NCI-H2196 treated with DMSO at 0.1 percent for 48 hours (cell line): ENCODE data around the gene RIC8B.

Experiments used
- DNase-seq: peaks from one replicate; lab custom pipeline; 2025; ENCODE audit not compliant: unreplicated experiment; lab: John Stamatoyannopoulos, UW

RIC8B gene

GRCh38 chr12:106758349-106759110 is 16.0 kb upstream of the RIC8B start:
- DNase-seq: no peak

- no peak for DNase-seq
Measured at GRCh38 chr12:106759526-106760183, 14.8 kb upstream of the RIC8B start.

- no peak for DNase-seq
Measured at GRCh38 chr12:106760184-106760531, 14.3 kb upstream of the RIC8B start.

- no peak for DNase-seq
Measured at GRCh38 chr12:106764220-106764619, 10.3 kb upstream of the RIC8B start.

- DNase-seq: no peak
Measured at GRCh38 chr12:106764738-106765137, 9.7 kb upstream of the RIC8B start.

- DNase-seq: no peak
Measured at GRCh38 chr12:106766393-106766826, 8.1 kb upstream of the RIC8B start.

- DNase-seq: no peak
Measured at GRCh38 chr12:106767206-106767605, 7.3 kb upstream of the RIC8B start.

GRCh38 chr12:106767954-106768822 is 6.3 kb upstream of the RIC8B start:
- no peak for DNase-seq

- no peak for DNase-seq
Measured at GRCh38 chr12:106769078-106769477, 5.4 kb upstream of the RIC8B start.

GRCh38 chr12:106769546-106769945 is 4.9 kb upstream of the RIC8B start:
- no peak for DNase-seq

- no peak for DNase-seq
Measured at GRCh38 chr12:106771425-106771824, 3.1 kb upstream of the RIC8B start.

GRCh38 chr12:106773286-106774004 is 1.0 kb upstream of the RIC8B start:
- no peak for DNase-seq

- DNase-seq: no peak
Measured at GRCh38 chr12:106774808-106775524, 484 bp downstream of the RIC8B start.

GRCh38 chr12:106776897-106777296 is 2.4 kb downstream of the RIC8B start:
- no peak for DNase-seq

- DNase-seq: no peak
Measured at GRCh38 chr12:106780010-106780631, 5.6 kb downstream of the RIC8B start.

GRCh38 chr12:106782619-106783018 is 8.1 kb downstream of the RIC8B start:
- no peak for DNase-seq

GRCh38 chr12:106783515-106783914 is 9.0 kb downstream of the RIC8B start:
- no peak for DNase-seq

- DNase-seq: no peak
Measured at GRCh38 chr12:106790020-106790419, 15.5 kb downstream of the RIC8B start.

GRCh38 chr12:106791531-106791930 is 17.0 kb downstream of the RIC8B start:
- no peak for DNase-seq

GRCh38 chr12:106794369-106794768 is 19.9 kb downstream of the RIC8B start:
- DNase-seq: no peak
